Measurements from ENCODE around the gene FAM120C. TPM values are rescaled to one million over a fixed set of nuclear protein-coding genes. Genes with fewer than 3 reads are reported as not detected.

Gene FAM120C
- total RNA-seq, 2 donors from 2014 or later, result 3.6 to 4.4 TPM

DNA sequence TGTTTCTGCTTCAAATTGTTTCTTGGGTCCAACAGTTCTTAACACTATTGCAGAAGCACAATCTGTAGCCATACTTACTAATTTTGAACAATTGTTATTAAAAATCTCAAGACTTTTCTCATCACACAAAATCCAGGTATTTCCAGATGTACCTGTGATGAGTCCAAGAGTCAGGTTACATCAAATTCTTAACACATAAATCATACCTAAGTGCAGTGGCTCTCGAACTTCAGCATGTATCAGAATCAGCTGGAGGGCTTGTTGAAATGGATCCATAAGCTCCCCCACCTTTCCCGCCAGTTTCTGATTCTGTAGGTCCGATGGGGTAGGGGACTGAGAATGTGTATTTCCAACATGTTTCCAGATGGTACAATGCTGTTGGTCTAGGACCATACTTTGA, 10.6 kb downstream of the FAM120C start:
- H3K4me3 ChIP-seq, result no peak overlapping the region
- H3K27me3 ChIP-seq, result no peaks in the 10 kb centered on the region
- intact Hi-C loops (cut with DNase I), result no loop called here
- H3K9me3 ChIP-seq, result no peaks in the 10 kb centered on the region
- no peaks in the 10 kb centered on the region for H3K4me1 ChIP-seq
- DNase-seq, result no peak
- H3K27ac ChIP-seq, result no peak overlapping the region
- no peak overlapping the region for H3K9ac ChIP-seq (ENCODE audit: low read depth in 2 of 2, low read length in 2 of 2)
- TF ChIP-seq, protein P1, sequence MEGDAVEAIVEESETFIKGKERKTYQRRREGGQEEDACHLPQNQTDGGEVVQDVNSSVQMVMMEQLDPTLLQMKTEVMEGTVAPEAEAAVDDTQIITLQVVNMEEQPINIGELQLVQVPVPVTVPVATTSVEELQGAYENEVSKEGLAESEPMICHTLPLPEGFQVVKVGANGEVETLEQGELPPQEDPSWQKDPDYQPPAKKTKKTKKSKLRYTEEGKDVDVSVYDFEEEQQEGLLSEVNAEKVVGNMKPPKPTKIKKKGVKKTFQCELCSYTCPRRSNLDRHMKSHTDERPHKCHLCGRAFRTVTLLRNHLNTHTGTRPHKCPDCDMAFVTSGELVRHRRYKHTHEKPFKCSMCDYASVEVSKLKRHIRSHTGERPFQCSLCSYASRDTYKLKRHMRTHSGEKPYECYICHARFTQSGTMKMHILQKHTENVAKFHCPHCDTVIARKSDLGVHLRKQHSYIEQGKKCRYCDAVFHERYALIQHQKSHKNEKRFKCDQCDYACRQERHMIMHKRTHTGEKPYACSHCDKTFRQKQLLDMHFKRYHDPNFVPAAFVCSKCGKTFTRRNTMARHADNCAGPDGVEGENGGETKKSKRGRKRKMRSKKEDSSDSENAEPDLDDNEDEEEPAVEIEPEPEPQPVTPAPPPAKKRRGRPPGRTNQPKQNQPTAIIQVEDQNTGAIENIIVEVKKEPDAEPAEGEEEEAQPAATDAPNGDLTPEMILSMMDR (IDR thresholded peaks at IDR 0.05), result no peak
- no peaks in the 10 kb centered on the region for H3K36me3 ChIP-seq

DNA sequence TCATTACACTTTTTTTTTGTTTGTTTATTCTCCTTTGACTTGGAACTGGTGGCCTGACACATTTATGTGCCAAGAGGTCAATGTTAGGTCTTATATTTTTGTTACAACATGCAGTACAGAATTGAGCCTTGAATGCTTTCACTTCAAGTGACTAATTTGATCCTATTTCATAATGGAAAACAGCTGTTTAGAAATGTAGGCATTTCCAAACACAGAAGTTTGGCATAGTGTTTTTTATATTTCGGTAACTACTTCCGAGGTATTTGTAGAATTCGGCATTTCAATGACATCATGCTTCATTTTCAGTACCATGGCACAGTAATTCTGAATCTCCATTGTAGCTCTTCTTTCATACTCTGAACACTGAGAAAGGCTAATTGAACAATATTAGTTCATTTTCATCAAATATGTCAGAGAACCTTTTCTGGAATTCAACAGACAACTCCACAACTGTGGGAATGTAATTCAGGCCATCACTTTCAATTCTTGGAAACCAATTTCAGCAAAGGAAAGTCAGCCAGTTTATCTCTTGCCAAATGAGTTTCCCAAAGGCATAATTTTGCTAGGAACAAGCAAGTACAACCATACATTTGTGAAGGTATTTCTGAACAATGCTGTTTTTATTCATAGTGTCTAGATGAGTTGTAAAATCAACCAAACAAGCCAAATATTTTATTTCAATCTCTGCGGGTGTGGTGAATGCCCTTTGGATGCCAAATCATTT, 11.4 kb downstream of the FAM120C start:
- TF ChIP-seq, protein P1 (IDR thresholded peaks at IDR 0.05), result no peak
- no peaks in the 10 kb centered on the region for H3K4me1 ChIP-seq
- no peaks in the 10 kb centered on the region for H3K36me3 ChIP-seq
- intact Hi-C loops (cut with DNase I), result no loop called here
- H3K4me3 ChIP-seq, result no peak overlapping the region
- H3K9ac ChIP-seq (ENCODE audit: low read depth in 2 of 2, low read length in 2 of 2), result no peak overlapping the region
- no peaks in the 10 kb centered on the region for H3K27me3 ChIP-seq
- no peak overlapping the region for H3K27ac ChIP-seq
- no peaks in the 10 kb centered on the region for H3K9me3 ChIP-seq
- DNase-seq, result no peak

DNA sequence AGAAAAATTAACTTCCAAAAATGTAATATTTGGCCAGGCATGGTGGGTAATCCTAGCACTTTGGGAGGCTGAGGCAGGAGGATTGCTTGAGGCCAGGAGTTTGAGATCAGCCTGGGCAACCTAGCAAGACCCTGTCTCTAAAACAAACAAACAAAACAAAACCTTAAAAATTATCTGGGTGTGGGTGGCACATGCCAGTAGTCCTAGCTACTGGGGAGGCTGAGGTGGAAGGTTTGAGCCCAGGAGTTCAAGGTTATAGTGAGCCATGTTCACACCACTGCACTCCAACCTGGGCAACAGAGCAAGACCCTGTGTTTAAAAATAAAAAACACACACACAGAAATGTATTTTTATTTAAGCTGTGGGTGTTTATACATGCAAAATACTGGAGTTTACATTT, 12.0 kb downstream of the FAM120C start:
- no peak for DNase-seq
- no peaks in the 10 kb centered on the region for H3K36me3 ChIP-seq
- no peak overlapping the region for H3K4me3 ChIP-seq
- H3K4me1 ChIP-seq, result no peaks in the 10 kb centered on the region
- TF ChIP-seq, protein P1 (IDR thresholded peaks at IDR 0.05), result no peak
- intact Hi-C loops (cut with DNase I), result no loop called here
- no peaks in the 10 kb centered on the region for H3K27me3 ChIP-seq
- no peak overlapping the region for H3K9ac ChIP-seq (ENCODE audit: low read depth in 2 of 2, low read length in 2 of 2)
- H3K27ac ChIP-seq, result no peak overlapping the region
- no peaks in the 10 kb centered on the region for H3K9me3 ChIP-seq

DNA sequence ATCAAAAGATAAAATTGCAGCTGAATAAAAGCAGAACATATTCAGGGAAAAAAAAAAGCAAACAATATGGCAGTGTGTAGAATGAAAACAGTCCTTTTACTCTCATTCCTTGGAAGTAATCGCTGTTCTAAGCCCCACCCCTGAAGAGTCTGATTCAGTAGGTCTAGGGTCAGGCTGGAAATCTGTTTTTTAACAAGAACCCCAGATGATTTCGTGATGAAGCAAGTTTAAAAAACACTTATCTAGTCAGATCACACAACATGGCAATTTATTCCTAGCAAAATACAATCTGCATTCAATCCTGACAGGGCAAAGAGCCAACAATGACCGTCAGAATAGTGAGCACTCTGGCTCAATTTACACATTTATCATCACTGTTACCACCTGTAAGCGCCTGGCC, 16.1 kb downstream of the FAM120C start:
- intact Hi-C loops (cut with DNase I), result no loop called here

DNA sequence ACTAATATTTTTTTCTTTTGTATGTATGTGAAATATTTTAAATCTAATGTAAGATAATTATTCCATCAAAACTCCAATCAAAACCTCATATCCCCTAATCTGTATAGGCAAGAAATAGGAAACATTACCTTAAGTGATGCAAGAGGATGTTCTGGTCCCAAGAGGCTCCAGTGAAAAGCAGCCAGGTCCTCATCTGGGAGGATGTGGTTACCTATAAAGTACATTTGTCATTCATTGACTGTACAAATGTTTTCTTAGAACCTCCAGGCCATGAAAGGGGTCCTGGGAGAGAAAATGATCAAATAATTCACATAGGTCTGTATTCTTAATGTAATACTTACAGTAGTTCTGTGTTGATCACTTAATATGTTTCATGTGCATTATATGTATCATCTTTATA, 25.5 kb downstream of the FAM120C start:
- Histone ChIP-seq H3K4me1 (no peaks in the 10 kb centered on the region), H3K9ac (ENCODE audit: low read depth in 2 of 2, low read length in 2 of 2) (no peak overlapping the region), H3K27ac (no peak overlapping the region), H3K9me3 (no peaks in the 10 kb centered on the region), H3K4me3 (no peak overlapping the region), H3K36me3 (no peaks in the 10 kb centered on the region), H3K27me3 (no peaks in the 10 kb centered on the region)
- no peak for DNase-seq
- intact Hi-C loops (cut with DNase I), result no loop called here
- TF ChIP-seq, protein P1 (IDR thresholded peaks at IDR 0.05), result no peak

More for the DNA sequence above, 16.1 kb downstream of the FAM120C start:
- no peak overlapping the region for H3K9ac ChIP-seq (ENCODE audit: low read depth in 2 of 2, low read length in 2 of 2)
- no peak for DNase-seq
- TF ChIP-seq, protein P1 (IDR thresholded peaks at IDR 0.05), result no peak
- no peaks in the 10 kb centered on the region for H3K36me3 ChIP-seq
- H3K27ac ChIP-seq, result no peak overlapping the region
- no peaks in the 10 kb centered on the region for H3K27me3 ChIP-seq
- H3K9me3 ChIP-seq, result no peaks in the 10 kb centered on the region
- H3K4me3 ChIP-seq, result no peak overlapping the region
- no peaks in the 10 kb centered on the region for H3K4me1 ChIP-seq

All from colonic mucosa (tissue), 4 donors.